HEK293 (cell line): ENCODE measurements around the gene LRFN3.

Experiments
- CTCF ChIP-seq: fragments of 450-650 bp; formaldehyde crosslinking; IDR thresholded peaks from 2 replicates; pipeline ENCODE4 v1.5.1; 2016; ENCODE audit warnings: missing biosample characterization, missing genetic modification characterization
- EGR2 ChIP-seq: fragments of 450-650 bp; formaldehyde crosslinking; IDR thresholded peaks from 2 replicates; pipeline ENCODE4 v1.5.1; 2016; ENCODE audit warnings: low read depth, missing biosample characterization, missing genetic modification characterization
- KLF1 ChIP-seq: fragments of 450-650 bp; formaldehyde crosslinking; IDR thresholded peaks from 2 replicates; pipeline ENCODE4 v1.5.1; 2016; ENCODE audit warnings: missing biosample characterization, missing genetic modification characterization
- KLF17 ChIP-seq: fragments of 450-650 bp; formaldehyde crosslinking; IDR thresholded peaks from 2 replicates; pipeline ENCODE4 v1.5.1; 2016; ENCODE audit warnings: missing biosample characterization, missing genetic modification characterization
- MZF1 ChIP-seq: fragments of 450-650 bp; formaldehyde crosslinking; IDR thresholded peaks from 2 replicates; pipeline ENCODE4 v1.5.1; 2017; ENCODE audit warnings: missing biosample characterization, missing genetic modification characterization, borderline replicate concordance
- PRDM4 ChIP-seq: fragments of 450-650 bp; formaldehyde crosslinking; IDR thresholded peaks from 2 replicates; pipeline ENCODE4 v1.5.1; 2017; ENCODE audit warnings: missing biosample characterization, missing genetic modification characterization
- REPIN1 ChIP-seq: fragments of 450-650 bp; formaldehyde crosslinking; IDR thresholded peaks from 2 replicates; pipeline ENCODE4 v1.5.1; 2017; ENCODE audit warnings: missing biosample characterization, missing genetic modification characterization, low read depth
- SP2 ChIP-seq: fragments of 450-650 bp; formaldehyde crosslinking; IDR thresholded peaks from 2 replicates; pipeline ENCODE4 v1.5.1; 2016; ENCODE audit warnings: missing biosample characterization, missing genetic modification characterization
- ZBTB17 ChIP-seq: fragments of 450-650 bp; formaldehyde crosslinking; IDR thresholded peaks from 2 replicates; pipeline ENCODE4 v1.5.1; 2016; ENCODE audit warnings: missing biosample characterization, missing genetic modification characterization
- ZBTB21 ChIP-seq: fragments of 450-650 bp; formaldehyde crosslinking; IDR thresholded peaks from 2 replicates; pipeline ENCODE4 v1.5.1; 2017; ENCODE audit warnings: missing biosample characterization, missing genetic modification characterization
- ZEB2 ChIP-seq: fragments of 450-650 bp; formaldehyde crosslinking; IDR thresholded peaks from 2 replicates; pipeline ENCODE4 v1.5.1; 2016; ENCODE audit warnings: missing biosample characterization, missing genetic modification characterization
- ZNF121 ChIP-seq: fragments of 450-650 bp; formaldehyde crosslinking; IDR thresholded peaks from 2 replicates; pipeline ENCODE4 v1.5.1; 2016; ENCODE audit warnings: missing biosample characterization, missing genetic modification characterization
- ZNF146 ChIP-seq: fragments of 450-650 bp; formaldehyde crosslinking; IDR thresholded peaks from 2 replicates; pipeline ENCODE4 v1.5.1; 2016; ENCODE audit warnings: missing biosample characterization, missing genetic modification characterization
- ZNF175 ChIP-seq: fragments of 450-650 bp; formaldehyde crosslinking; IDR thresholded peaks from 2 replicates; pipeline ENCODE4 v1.5.1; 2016; ENCODE audit warnings: missing biosample characterization, missing genetic modification characterization
- ZNF214 ChIP-seq: fragments of 450-650 bp; formaldehyde crosslinking; IDR thresholded peaks from 2 replicates; pipeline ENCODE4 v1.5.1; 2017; ENCODE audit warnings: missing biosample characterization, mild to moderate bottlenecking, missing genetic modification characterization, borderline replicate concordance
- ZNF274 ChIP-seq, 2 experiments: fragments of 200-500 bp in 1 of 2; fragments of 450-650 bp in 1 of 2; sonication (Bioruptor generic) in 1 of 2; formaldehyde crosslinking in 1 of 2; IDR thresholded peaks; 2 replicates each; pipeline versions ENCODE4 v1.5.1 to v1.6.1; 2014 to 2016; ENCODE audit warnings: borderline replicate concordance in 1 of 2, inconsistent platforms in 1 of 2, low read length in 1 of 2, missing biosample characterization in 1 of 2, missing genetic modification characterization in 1 of 2
- ZNF280D ChIP-seq: fragments of 450-650 bp; formaldehyde crosslinking; IDR thresholded peaks from 2 replicates; pipeline ENCODE4 v1.5.1; 2016; ENCODE audit warnings: missing biosample characterization, missing genetic modification characterization
- ZNF292 ChIP-seq: fragments of 450-650 bp; formaldehyde crosslinking; IDR thresholded peaks from 2 replicates; pipeline ENCODE4 v1.5.1; 2016; ENCODE audit warnings: low read depth, missing biosample characterization, missing genetic modification characterization, borderline replicate concordance
- ZNF391 ChIP-seq: fragments of 450-650 bp; formaldehyde crosslinking; IDR thresholded peaks from 2 replicates; pipeline ENCODE4 v1.5.1; 2016; ENCODE audit warnings: low read depth, missing biosample characterization, missing genetic modification characterization, borderline replicate concordance
- ZNF600 ChIP-seq: fragments of 450-650 bp; formaldehyde crosslinking; IDR thresholded peaks from 2 replicates; pipeline ENCODE4 v1.5.1; 2016; ENCODE audit warnings: missing biosample characterization, missing genetic modification characterization
- ZNF610 ChIP-seq: fragments of 450-650 bp; formaldehyde crosslinking; IDR thresholded peaks from 2 replicates; pipeline ENCODE4 v1.5.1; 2016; ENCODE audit warnings: missing biosample characterization, missing genetic modification characterization, borderline replicate concordance
- ZNF76 ChIP-seq: fragments of 450-650 bp; formaldehyde crosslinking; IDR thresholded peaks from 2 replicates; pipeline ENCODE4; 2016; ENCODE audit warnings: low read depth, missing biosample characterization, missing genetic modification characterization, borderline replicate concordance
- ZNF777 ChIP-seq: fragments of 450-650 bp; formaldehyde crosslinking; IDR thresholded peaks from 2 replicates; pipeline ENCODE4 v1.5.1; 2017; ENCODE audit warnings: missing biosample characterization, missing genetic modification characterization, borderline replicate concordance
- TF ChIP-seq, protein P1 (sequence below): fragments of 450-650 bp; formaldehyde crosslinking; IDR thresholded peaks from 2 replicates; pipeline ENCODE4 v1.5.1; 2016; ENCODE audit warnings: missing biosample characterization, missing genetic modification characterization, low read depth
- TF ChIP-seq, protein P2 (sequence below): fragments of 450-650 bp; formaldehyde crosslinking; IDR thresholded peaks from 2 replicates; pipeline ENCODE4 v1.5.1; 2016; ENCODE audit warnings: missing biosample characterization, missing genetic modification characterization

LRFN3 gene

DNA sequence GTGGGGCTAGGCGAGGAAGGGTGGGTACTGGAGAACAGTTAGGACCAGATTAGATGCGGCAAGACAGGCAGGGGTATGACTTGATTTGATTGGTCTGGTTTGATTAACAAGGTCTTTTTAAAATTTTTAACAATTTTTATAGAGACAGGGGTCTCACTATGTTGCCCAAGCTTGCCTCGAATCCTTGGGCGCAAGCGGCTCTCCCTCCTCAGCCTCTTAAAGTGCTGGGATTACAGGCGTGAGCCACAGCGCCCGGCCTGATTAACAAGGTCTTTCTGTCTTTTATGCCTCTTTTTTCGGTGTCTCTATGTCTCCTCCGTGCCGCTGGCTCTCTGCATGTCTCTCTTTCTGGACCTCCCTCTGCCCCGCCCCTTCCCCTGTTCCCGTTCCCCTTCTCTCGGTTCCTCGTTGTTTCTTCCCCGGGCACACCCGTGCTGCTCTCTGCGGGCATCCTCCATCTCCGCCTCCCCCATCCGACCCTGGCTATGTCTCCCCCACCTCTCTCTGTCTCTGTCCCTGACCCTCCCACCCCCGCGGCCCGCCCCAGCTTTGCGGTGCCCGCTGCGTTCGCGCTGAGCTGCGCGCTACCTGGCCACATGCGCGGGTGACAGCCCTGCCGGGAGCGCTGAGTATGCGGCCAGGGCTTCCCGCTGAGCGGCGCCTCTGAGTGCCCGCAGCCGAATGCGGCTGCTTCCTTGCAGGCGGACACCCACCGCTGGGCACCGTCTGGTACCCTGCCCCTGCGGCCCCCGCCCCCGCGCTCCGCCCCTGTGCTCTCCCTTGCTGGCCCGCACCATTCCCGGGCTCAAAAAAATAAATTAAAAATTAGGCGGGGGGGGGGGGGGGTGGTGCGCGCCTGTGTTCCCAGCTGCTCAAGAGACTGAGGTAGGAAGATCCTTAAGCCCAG, 50.7 kb downstream of the LRFN3 start (continued):
- TF ChIP-seq ZNF292 (no peak), ZNF777 (tag by site-specific recombination) (peak; percentile 95), ZNF610 (no peak), ZNF600 (tag by site-specific recombination) (peak; percentile 95), ZNF146 (tag by site-specific recombination) (peak; percentile 95), ZNF391 (peak; percentile 75; the same call in 1 of the 2 replicates), ZNF121 (peak; percentile 98), EGR2 (tag by site-specific recombination) (peak; percentile 96), ZNF175 (tag by site-specific recombination) (no peak), ZBTB21 (tag by site-specific recombination) (0 out of 2 replicates have a peak, but pooled peaks have one; percentile 10), ZEB2 (peak; percentile 85), ZNF76 (tag by site-specific recombination) (peak; percentile 66; the same call in 1 of the 2 replicates), PRDM4 (tag by site-specific recombination) (peak; percentile 44), SP2 (tag by site-specific recombination) (peak; percentile 89), MZF1 (tag by site-specific recombination) (peak; percentile 87; the same call in 1 of the 2 replicates), CTCF (tag by site-specific recombination) (peak; percentile 66; the same call in 1 of the 2 replicates), ZNF214 (tag by site-specific recombination) (no peak), KLF17 (tag by site-specific recombination) (peak; percentile 87), KLF1 (peak; percentile 88), ZNF274 (IDR thresholded peaks at IDR 0.05; ENCODE audit: low read length) (no peak), ZNF274 (tag by site-specific recombination; IDR thresholded peaks at IDR 0.05; ENCODE audit: borderline replicate concordance) (no peak), ZBTB17 (peak; percentile 97), REPIN1 (tag by site-specific recombination) (peak; percentile 21; the same call in 1 of the 2 replicates), ZNF280D (tag by site-specific recombination) (peak; percentile 86; the same call in 1 of the 2 replicates)
- TF ChIP-seq, protein P1, sequence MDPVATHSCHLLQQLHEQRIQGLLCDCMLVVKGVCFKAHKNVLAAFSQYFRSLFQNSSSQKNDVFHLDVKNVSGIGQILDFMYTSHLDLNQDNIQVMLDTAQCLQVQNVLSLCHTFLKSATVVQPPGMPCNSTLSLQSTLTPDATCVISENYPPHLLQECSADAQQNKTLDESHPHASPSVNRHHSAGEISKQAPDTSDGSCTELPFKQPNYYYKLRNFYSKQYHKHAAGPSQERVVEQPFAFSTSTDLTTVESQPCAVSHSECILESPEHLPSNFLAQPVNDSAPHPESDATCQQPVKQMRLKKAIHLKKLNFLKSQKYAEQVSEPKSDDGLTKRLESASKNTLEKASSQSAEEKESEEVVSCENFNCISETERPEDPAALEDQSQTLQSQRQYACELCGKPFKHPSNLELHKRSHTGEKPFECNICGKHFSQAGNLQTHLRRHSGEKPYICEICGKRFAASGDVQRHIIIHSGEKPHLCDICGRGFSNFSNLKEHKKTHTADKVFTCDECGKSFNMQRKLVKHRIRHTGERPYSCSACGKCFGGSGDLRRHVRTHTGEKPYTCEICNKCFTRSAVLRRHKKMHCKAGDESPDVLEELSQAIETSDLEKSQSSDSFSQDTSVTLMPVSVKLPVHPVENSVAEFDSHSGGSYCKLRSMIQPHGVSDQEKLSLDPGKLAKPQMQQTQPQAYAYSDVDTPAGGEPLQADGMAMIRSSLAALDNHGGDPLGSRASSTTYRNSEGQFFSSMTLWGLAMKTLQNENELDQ (tag by site-specific recombination): no peak
- TF ChIP-seq, protein P2, sequence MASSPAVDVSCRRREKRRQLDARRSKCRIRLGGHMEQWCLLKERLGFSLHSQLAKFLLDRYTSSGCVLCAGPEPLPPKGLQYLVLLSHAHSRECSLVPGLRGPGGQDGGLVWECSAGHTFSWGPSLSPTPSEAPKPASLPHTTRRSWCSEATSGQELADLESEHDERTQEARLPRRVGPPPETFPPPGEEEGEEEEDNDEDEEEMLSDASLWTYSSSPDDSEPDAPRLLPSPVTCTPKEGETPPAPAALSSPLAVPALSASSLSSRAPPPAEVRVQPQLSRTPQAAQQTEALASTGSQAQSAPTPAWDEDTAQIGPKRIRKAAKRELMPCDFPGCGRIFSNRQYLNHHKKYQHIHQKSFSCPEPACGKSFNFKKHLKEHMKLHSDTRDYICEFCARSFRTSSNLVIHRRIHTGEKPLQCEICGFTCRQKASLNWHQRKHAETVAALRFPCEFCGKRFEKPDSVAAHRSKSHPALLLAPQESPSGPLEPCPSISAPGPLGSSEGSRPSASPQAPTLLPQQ (tag by site-specific recombination): peak; percentile 86
